IPS-20b (cell line): Measurements from ENCODE around the gene CACNA1I.

Experiments
- H3K27ac ChIP-seq: one replicate; pipeline ENCODE4 v1.5.1; 2013; ENCODE audit warnings: low read length
- H3K27me3 ChIP-seq: 2 replicates; pipeline ENCODE4 v1.6.1; 2013; ENCODE audit warnings: mild to moderate bottlenecking, low read length, inconsistent platforms; ENCODE audit not compliant: insufficient read depth
- H3K36me3 ChIP-seq: 2 replicates; pipeline ENCODE4 v1.6.1; 2013; ENCODE audit warnings: low read depth, mild to moderate bottlenecking, inconsistent platforms, low read length, moderate library complexity; ENCODE audit not compliant: insufficient read depth
- H3K4me1 ChIP-seq: 2 replicates; pipeline ENCODE4 v1.6.1; 2013; ENCODE audit warnings: mild to moderate bottlenecking, control low read depth, inconsistent platforms, low read length, moderate library complexity; ENCODE audit not compliant: insufficient read depth
- H3K4me3 ChIP-seq: 2 replicates; pipeline ENCODE4 v1.5.1; 2013; ENCODE audit warnings: mild to moderate bottlenecking, low read length, inconsistent platforms
- H3K9ac ChIP-seq: 2 replicates; pipeline ENCODE4 v1.6.1; 2013; ENCODE audit warnings: low read depth, mild to moderate bottlenecking, inconsistent platforms, low read length, moderate library complexity
- H3K9me3 ChIP-seq: 2 replicates; pipeline ENCODE4 v1.6.1; 2013; ENCODE audit warnings: mild to moderate bottlenecking, low read depth, low read length, inconsistent platforms; ENCODE audit not compliant: insufficient read depth

Gene CACNA1I

GRCh38 chr22:39576027-39576426, 5.5 kb downstream of the CACNA1I start:
- Histone ChIP-seq H3K36me3 (no peaks in the 10 kb centered on the region), H3K27ac (no peak overlapping the region), H3K9ac (no peak overlapping the region), H3K4me1 (no peaks in the 10 kb centered on the region), H3K27me3 (no peaks in the 10 kb centered on the region), H3K9me3 (no peaks in the 10 kb centered on the region), H3K4me3 (no peak overlapping the region)

DNA sequence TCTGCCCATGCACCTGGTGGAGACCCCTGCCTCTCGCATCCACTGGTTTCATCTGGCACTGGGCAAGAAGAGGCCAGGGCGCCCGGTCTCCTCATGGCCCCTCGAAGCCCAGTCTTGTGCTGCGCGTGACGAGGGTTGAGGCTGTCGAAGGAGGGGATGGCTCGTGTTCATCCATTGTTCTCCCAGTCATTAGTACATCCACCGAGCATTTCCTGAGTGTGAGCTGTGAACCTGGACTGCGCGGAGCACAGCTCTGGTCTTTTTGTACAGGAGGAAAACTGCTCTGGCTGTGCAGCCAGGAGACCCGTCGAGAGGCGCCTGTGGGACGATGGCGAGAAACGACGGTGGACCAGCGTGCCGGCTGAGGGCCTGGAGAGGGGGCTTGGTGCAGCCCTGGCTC, 6.8 kb downstream of the CACNA1I start:
- no peak overlapping the region for H3K9ac ChIP-seq
- H3K27ac ChIP-seq: no peak overlapping the region

GRCh38 chr22:39577900-39578299, 7.3 kb downstream of the CACNA1I start:
- Histone ChIP-seq H3K9ac (no peak overlapping the region), H3K27ac (no peak overlapping the region), H3K36me3 (no peaks in the 10 kb centered on the region), H3K4me3 (no peak overlapping the region), H3K4me1 (no peaks in the 10 kb centered on the region), H3K27me3 (no peaks in the 10 kb centered on the region), H3K9me3 (no peaks in the 10 kb centered on the region)

More for the DNA sequence above, 6.8 kb downstream of the CACNA1I start:
- Histone ChIP-seq H3K36me3 (no peaks in the 10 kb centered on the region), H3K4me3 (no peak overlapping the region), H3K4me1 (no peaks in the 10 kb centered on the region), H3K27me3 (no peaks in the 10 kb centered on the region), H3K9me3 (no peaks in the 10 kb centered on the region)

GRCh38 chr22:39580006-39580441, 9.5 kb downstream of the CACNA1I start:
- Histone ChIP-seq H3K4me3 (no peak overlapping the region), H3K27me3 (peaks cover 4% of the 10 kb centered on the region; the same call in 1 of the 2 replicates), H3K9me3 (no peaks in the 10 kb centered on the region), H3K36me3 (no peaks in the 10 kb centered on the region), H3K27ac (no peak overlapping the region), H3K9ac (no peak overlapping the region), H3K4me1 (no peaks in the 10 kb centered on the region)

DNA sequence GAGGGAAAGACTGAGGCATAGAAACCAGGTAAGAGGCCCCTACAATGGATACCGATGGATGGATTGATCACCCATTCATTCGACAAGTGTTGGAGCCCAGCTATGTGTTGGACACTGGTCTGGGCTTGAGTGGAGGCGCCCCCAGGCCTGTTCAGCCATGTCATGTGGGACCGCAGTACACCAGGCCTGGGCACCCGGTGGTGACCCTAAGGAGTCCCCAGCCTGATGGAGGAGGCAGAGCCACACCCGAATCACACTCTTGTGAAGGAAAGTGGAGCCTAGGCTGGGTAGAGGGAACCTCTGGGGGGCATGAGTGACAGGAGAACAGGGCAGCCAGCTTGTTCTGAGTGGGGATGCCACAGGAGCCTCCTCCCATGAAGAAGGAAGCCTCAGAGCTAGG, 10.2 kb downstream of the CACNA1I start:
- no peaks in the 10 kb centered on the region for H3K4me1 ChIP-seq
- no peaks in the 10 kb centered on the region for H3K9me3 ChIP-seq
- H3K4me3 ChIP-seq: no peak overlapping the region
- peaks cover 4% of the 10 kb centered on the region; the same call in 1 of the 2 replicates for H3K27me3 ChIP-seq
- H3K27ac ChIP-seq: no peak overlapping the region
- no peak overlapping the region for H3K9ac ChIP-seq
- no peaks in the 10 kb centered on the region for H3K36me3 ChIP-seq

DNA sequence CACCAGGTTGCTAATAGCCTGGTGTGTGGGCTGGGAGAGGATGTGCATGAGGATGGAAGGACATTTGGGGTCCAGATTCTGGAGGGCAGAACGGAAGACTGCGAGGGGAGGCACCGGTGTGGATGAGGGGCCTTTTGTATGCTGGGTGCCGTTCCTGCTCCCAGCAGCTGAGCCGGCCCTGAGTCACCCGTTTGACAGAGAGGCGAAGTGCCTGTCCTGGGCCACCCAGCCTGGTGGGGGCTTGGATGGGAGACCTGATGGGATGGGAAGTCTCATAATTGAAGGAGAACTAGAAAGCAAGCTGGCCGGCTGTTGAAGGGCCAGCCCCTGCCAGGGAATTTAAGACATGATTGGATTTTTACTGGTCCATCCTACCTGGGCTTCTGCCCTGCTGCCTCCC, 10.8 kb downstream of the CACNA1I start:
- Histone ChIP-seq H3K36me3 (no peaks in the 10 kb centered on the region), H3K4me3 (no peak overlapping the region), H3K27ac (no peak overlapping the region), H3K9ac (no peak overlapping the region), H3K4me1 (no peaks in the 10 kb centered on the region), H3K9me3 (no peaks in the 10 kb centered on the region), H3K27me3 (peaks cover 4% of the 10 kb centered on the region; the same call in 1 of the 2 replicates)

GRCh38 chr22:39583066-39583667, 12.6 kb downstream of the CACNA1I start:
- Histone ChIP-seq H3K9me3 (no peaks in the 10 kb centered on the region), H3K4me3 (no peak overlapping the region), H3K36me3 (no peaks in the 10 kb centered on the region), H3K27me3 (peaks cover 4% of the 10 kb centered on the region; the same call in 1 of the 2 replicates), H3K27ac (no peak overlapping the region), H3K9ac (no peak overlapping the region), H3K4me1 (no peaks in the 10 kb centered on the region)

DNA sequence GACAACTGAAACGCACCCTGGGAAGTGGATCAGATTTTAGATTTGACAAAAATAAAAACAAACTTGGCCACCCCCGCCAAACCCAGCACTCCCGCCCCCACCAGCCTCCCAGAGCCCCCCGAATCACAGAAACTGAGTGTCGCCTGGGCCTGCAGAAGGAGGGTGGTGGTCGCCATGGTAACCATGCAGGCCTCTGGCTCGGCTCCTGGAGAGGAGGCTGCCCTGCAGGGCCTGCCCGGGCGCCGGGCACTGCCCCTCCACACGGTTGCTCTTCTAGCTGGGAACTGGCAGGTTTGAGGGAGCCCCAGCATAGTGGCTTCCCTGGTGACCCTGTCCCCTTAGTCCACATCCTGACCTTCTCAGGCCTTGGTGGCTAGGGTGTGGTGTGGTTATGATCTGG, 19.3 kb downstream of the CACNA1I start:
- Histone ChIP-seq H3K4me1 (no peaks in the 10 kb centered on the region; the same call in 1 of the 2 replicates), H3K4me3 (no peak overlapping the region), H3K27me3 (no peaks in the 10 kb centered on the region)

DNA sequence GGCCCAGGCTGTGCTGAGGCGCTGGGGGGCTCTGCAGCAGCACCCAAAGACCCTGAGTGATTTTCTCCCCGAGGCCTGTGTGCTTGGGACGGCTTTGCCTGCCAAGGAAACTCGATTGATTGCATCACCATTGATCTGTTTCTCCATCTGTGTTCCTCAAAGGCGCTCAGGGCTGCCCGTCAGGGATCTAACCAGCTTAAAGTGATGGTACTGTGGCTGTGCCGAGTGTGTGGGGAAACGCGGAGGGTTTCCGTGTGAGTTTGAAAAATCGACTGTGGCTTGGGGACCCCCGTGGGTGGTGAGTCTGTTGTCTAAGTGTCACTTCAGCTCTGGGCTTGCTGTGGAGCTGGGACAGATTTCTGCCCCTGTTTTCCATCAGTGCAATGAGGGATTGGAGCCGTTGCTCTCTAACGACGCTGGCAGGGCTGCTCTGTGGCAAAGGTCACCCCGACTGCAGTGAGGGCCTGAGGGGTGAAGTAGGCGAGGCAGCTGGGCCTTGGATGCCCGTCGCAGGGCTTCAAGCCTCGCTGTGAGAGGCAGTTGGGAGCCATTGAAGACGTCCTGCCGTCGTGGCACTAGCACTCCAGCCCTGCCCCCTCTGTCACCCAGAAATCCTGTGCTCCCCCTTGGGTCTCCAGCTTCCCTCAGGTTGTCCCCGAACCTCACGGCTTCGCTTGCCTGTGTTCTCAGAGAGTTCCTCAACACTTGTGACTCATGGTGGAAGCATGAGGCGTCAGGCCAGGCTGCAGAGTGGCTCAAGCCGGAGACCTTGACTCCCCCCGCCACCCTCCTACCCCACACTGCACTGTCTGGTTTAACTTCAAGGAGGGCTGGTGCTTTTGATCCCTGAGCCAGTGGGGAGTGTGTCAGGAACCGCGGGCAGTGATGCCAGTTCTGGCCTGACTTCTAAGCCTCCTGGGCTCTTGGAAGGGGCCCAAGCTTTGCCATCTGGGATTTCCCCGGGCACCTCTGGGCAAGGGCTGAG, 21.8 kb downstream of the CACNA1I start:
- Histone ChIP-seq H3K9ac (no peak overlapping the region), H3K4me1 (no peaks in the 10 kb centered on the region; the same call in 1 of the 2 replicates), H3K27ac (no peak overlapping the region), H3K36me3 (no peaks in the 10 kb centered on the region), H3K27me3 (peaks cover 9% of the 10 kb centered on the region), H3K4me3 (no peak overlapping the region), H3K9me3 (no peaks in the 10 kb centered on the region)

More for the DNA sequence above, 19.3 kb downstream of the CACNA1I start:
- no peak overlapping the region for H3K27ac ChIP-seq
- H3K9ac ChIP-seq: no peak overlapping the region
- H3K9me3 ChIP-seq: no peaks in the 10 kb centered on the region
- H3K36me3 ChIP-seq: no peaks in the 10 kb centered on the region

GRCh38 chr22:39593066-39593930, 22.7 kb downstream of the CACNA1I start:
- H3K36me3 ChIP-seq: no peaks in the 10 kb centered on the region
- H3K4me1 ChIP-seq: no peaks in the 10 kb centered on the region; the same call in 1 of the 2 replicates
- no peak overlapping the region for H3K9ac ChIP-seq
- H3K27me3 ChIP-seq: peaks cover 15% of the 10 kb centered on the region
- no peak overlapping the region for H3K4me3 ChIP-seq
- no peaks in the 10 kb centered on the region for H3K9me3 ChIP-seq
- H3K27ac ChIP-seq: no peak overlapping the region

GRCh38 chr22:39593931-39594285, 23.4 kb downstream of the CACNA1I start:
- no peak overlapping the region for H3K27ac ChIP-seq

More at GRCh38 chr22:39593931-39594285, 23.4 kb downstream of the CACNA1I start:
- Histone ChIP-seq H3K9ac (no peak overlapping the region), H3K4me3 (no peak overlapping the region), H3K9me3 (no peaks in the 10 kb centered on the region), H3K27me3 (peaks cover 21% of the 10 kb centered on the region), H3K36me3 (no peaks in the 10 kb centered on the region), H3K4me1 (no peaks in the 10 kb centered on the region; the same call in 1 of the 2 replicates)
